GM19397 (cell line): Measurements from ENCODE around the gene OBP2A.

Experiments
- ATAC-seq: cut with Tn5 transposase; IDR thresholded peaks from one replicate; pipeline ENCODE4 v1.9.1; 2021; ENCODE audit warnings: mild to moderate bottlenecking, moderate library complexity; ENCODE audit not compliant: unreplicated experiment

The OBP2A gene

DNA sequence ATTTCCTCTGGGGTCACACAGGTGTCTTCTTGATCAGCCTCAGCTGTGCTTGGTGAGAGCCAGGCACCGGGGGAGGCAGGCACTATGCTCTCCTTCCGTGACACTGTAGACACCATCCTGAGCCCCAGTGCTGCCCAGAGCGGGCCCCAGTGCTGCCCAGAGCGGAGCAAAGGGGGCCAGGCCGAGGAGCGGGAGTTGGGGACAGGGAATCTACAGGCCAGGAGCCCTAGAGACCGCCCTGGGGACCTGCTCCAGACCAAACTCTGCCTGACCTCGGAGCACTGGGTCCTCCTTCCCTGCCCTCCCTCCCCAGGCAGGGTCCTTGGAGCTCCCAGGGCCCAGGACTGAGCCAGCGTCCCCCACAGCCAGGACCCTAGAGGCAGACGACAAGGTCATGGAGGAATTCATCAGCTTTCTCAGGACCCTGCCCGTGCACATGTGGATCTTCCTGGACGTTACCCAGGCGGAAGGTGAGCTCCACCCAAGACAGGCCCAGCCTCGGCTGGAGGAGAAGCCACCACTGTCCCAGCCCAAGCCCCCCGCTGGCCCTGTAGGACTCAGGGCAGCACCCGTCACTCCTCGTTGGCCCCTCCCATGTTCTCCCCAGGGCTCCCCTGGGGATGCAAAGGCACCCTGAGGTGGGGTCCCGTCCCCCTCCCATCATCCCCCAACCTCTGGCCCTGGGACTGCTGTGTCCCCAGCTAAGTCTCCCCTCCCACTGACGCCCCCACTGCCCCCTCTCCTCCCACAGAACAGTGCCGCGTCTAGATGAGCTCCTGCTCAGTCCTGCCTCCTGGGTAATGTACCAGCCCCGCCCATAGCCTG is 45.8 kb downstream of the OBP2A start:
- no peak for ATAC-seq

DNA sequence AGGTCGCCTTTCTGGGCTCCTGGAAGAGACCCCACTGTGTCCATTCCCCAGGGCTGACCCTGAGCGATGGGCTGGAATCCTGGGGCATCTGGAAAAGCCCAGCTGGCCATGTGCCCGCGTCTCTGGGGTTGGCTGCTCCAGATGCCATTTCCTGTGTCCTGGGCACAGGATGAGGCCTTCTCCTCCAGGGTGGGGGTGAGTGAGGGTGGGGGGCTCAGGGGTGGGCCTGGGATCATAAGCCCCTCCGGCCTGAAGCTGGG is 46.3 kb downstream of the OBP2A start:
- no peak for ATAC-seq

DNA sequence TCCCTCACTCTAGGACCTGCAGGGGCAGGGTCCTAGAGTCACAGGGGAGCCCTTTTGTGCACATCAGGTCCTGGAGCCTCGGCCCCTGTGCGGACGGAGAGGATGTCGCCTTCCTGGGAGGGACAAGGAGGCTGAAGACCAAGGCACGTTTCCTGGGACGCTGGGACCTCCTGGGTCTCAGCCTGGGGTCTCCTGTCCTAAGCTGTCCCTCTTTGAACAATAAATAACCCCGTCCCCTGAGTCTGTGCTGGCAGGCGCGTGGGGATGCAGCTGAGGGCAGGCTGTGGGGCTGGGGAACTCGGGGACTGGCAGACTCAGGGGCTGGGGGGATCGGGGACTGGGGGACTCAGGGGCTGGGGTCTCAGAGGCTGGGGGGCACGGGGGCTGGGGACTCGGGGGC is 46.7 kb downstream of the OBP2A start:
- ATAC-seq = no peak

DNA sequence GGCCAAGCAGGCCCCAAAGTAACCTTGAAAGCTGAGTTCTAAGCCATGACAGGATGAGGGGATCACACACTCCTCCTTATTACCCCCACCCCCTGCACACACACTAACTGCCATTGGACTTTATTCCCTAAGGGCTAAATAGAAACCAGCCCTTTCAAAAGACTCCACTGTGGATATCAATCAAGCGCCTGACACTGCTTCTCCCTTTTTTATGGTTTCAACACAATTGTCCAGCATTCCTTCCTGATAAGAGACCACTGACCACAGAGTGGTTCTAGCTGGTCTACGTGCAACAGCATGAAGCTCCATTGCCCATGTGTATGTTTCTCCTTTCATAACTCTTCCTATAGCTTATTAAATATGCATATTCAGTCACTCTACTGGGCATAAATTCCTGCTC is 50.3 kb downstream of the OBP2A start:
- ATAC-seq = no peak
